ENCODE data around the gene ACACB.

- no peak for TF ChIP-seq EZH2 (IDR thresholded peaks at IDR 0.05; ENCODE audit: borderline replicate concordance, low read depth, low read length, severe bottlenecking)
- TF ChIP-seq CTCF (IDR thresholded peaks at IDR 0.05; ENCODE audit: borderline replicate concordance, extremely low read depth, low read length, poor library complexity, severe bottlenecking): no peak
Observed at GRCh38 chr12:109196332-109196731, 79.9 kb downstream of the ACACB start.

Measured in DND-41 (cell line).